WTC11 (cell line): Measurements from ENCODE around the gene SAMMSON. TPM values are rescaled to one million over a fixed set of nuclear protein-coding genes. Genes with fewer than 3 reads are reported as not detected.

Experiments used
- ATAC-seq: fragments of 200-7000 bp; cut with Tn5 transposase; 2 replicates; pipeline ENCODE4 v1.10.0; 2021; ENCODE audit warnings: mild to moderate bottlenecking, moderate library complexity
- CTCF ChIA-PET: fragments of 300-600 bp; sonication (Branson Sonifier 250); formaldehyde crosslinking; loops from one replicate; lab custom pipeline; 2021; ENCODE audit warnings: antibody characterized with exemption; lab: Charles Lee
- POLR2A ChIA-PET: fragments of 350-600 bp; sonication (Branson Sonifier 250); formaldehyde crosslinking; loops from one replicate; lab custom pipeline; 2021; ENCODE audit warnings: antibody characterized with exemption; lab: Charles Lee
- DNase-seq: peaks from one replicate; pipeline ENCODE4 v3.0.0; 2021; ENCODE audit warnings: low spot score
- H3K27ac Mint-ChIP-seq: 2 replicates; pipeline ENCODE4 v1.8.0; 2021; ENCODE audit warnings: mixed read lengths
- H3K27me3 Mint-ChIP-seq: 2 replicates; pipeline ENCODE4 v1.8.0; 2021; ENCODE audit warnings: low read depth, mild to moderate bottlenecking, moderate library complexity, mixed read lengths
- H3K36me3 Mint-ChIP-seq: 2 replicates; pipeline ENCODE4 v1.8.0; 2021; ENCODE audit warnings: mixed read lengths
- H3K4me1 Mint-ChIP-seq: 2 replicates; pipeline ENCODE4 v1.8.0; 2022; ENCODE audit warnings: mixed read lengths
- H3K4me3 Mint-ChIP-seq: 2 replicates; pipeline ENCODE4 v1.8.0; 2021; ENCODE audit warnings: mild to moderate bottlenecking, moderate library complexity, mixed read lengths
- H3K9me3 Mint-ChIP-seq: 2 replicates; pipeline ENCODE4 v1.8.0; 2021; ENCODE audit warnings: mixed read lengths
- AFF4 ChIP-seq: sonication (generic); formaldehyde crosslinking; IDR thresholded peaks from 2 replicates; pipeline ENCODE4 v1.8.1; 2023; ENCODE audit warnings: mild to moderate bottlenecking, missing genetic modification reagents, borderline replicate concordance
- AR ChIP-seq: fragments of 250-450 bp; sonication (Bioruptor Pico); IDR thresholded peaks from 2 replicates; pipeline ENCODE4 v1.9.0; 2021; ENCODE audit warnings: mild to moderate bottlenecking
- CDX4 ChIP-seq: fragments of 250-450 bp; sonication (Bioruptor Pico); IDR thresholded peaks from 2 replicates; pipeline ENCODE4 v1.9.0; 2021; ENCODE audit warnings: moderate library complexity, mild to moderate bottlenecking, inconsistent platforms, borderline replicate concordance
- ETV6 ChIP-seq: sonication (generic); formaldehyde crosslinking; IDR thresholded peaks from 2 replicates; pipeline ENCODE4 v1.8.1; 2022; ENCODE audit warnings: mild to moderate bottlenecking, missing genetic modification reagents
- GRHL2 ChIP-seq: fragments of 250-450 bp; sonication (Bioruptor Pico); IDR thresholded peaks from 2 replicates; pipeline ENCODE4 v1.8.0; 2022; ENCODE audit warnings: mild to moderate bottlenecking, moderate library complexity; ENCODE audit not compliant: insufficient replicate concordance, severe bottlenecking
- GTF2I ChIP-seq: fragments of 250-450 bp; sonication (Bioruptor Pico); conservative IDR thresholded peaks from 2 replicates; pipeline ENCODE4 v1.4.0; 2021; ENCODE audit warnings: mild to moderate bottlenecking
- IRF1 ChIP-seq: sonication (generic); formaldehyde crosslinking; IDR thresholded peaks from 2 replicates; pipeline ENCODE4 v1.8.0; 2023; ENCODE audit warnings: missing genetic modification reagents
- NR3C1 ChIP-seq: sonication (generic); formaldehyde crosslinking; conservative IDR thresholded peaks from 2 replicates; pipeline ENCODE4 v1.8.1; 2023; ENCODE audit warnings: low read depth, mild to moderate bottlenecking, missing genetic modification reagents
- TP53 ChIP-seq: sonication (generic); formaldehyde crosslinking; IDR thresholded peaks from 2 replicates; pipeline ENCODE4 v1.8.1; 2023; ENCODE audit warnings: mild to moderate bottlenecking, missing genetic modification reagents
- ZNF219 ChIP-seq: sonication (generic); formaldehyde crosslinking; IDR thresholded peaks from 2 replicates; pipeline ENCODE4 v1.8.0; 2023; ENCODE audit warnings: missing genetic modification reagents, mild to moderate bottlenecking, borderline replicate concordance
- ZNF232 ChIP-seq: sonication (generic); formaldehyde crosslinking; IDR thresholded peaks from 2 replicates; pipeline ENCODE4 v1.8.0; 2022; ENCODE audit warnings: mild to moderate bottlenecking, missing genetic modification reagents
- ZNF263 ChIP-seq: sonication (generic); formaldehyde crosslinking; IDR thresholded peaks from 2 replicates; pipeline ENCODE4 v1.8.1; 2022; ENCODE audit warnings: low read depth, mild to moderate bottlenecking, moderate library complexity, missing genetic modification reagents
- total RNA-seq: library from RNA; stranded (reverse); gene quantifications from 3 replicates; pipeline ENCODE4 v1.2.3, GENCODE V29; 2021
- TF ChIP-seq, protein P1 (sequence below): sonication (generic); formaldehyde crosslinking; IDR thresholded peaks from 2 replicates; pipeline ENCODE4 v1.8.1; 2023; ENCODE audit warnings: mild to moderate bottlenecking, missing genetic modification reagents
- TF ChIP-seq, protein P2 (sequence below): sonication (generic); formaldehyde crosslinking; IDR thresholded peaks from 2 replicates; pipeline ENCODE4 v1.8.1; 2023; ENCODE audit warnings: mild to moderate bottlenecking, missing genetic modification reagents, moderate library complexity
- TF ChIP-seq, protein P3 (sequence below): sonication (generic); formaldehyde crosslinking; IDR thresholded peaks from 2 replicates; pipeline ENCODE4 v1.8.0; 2023; ENCODE audit warnings: missing genetic modification reagents, mild to moderate bottlenecking, borderline replicate concordance

Gene SAMMSON
- total RNA-seq, 1 experiment from 2014 or later, result 0.13 TPM

DNA sequence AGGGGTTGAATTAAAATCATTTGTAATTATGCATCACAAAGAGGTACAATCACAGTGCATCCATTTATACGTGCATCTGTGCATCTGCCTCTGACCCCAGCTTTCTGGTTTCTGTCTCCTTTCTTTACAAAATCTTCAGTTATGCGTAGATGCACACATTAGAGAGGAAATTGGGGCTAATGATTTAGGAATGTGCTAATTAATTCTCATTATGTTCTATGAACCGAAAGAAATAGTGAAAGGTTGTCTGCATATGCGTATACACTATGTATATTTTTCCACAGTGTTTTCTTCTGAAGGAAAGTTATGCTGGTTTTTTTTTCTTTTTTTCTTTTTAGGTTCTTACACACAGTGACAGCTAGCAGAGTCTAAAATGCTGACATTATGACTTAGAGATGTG is 71.6 kb downstream of the SAMMSON start:
- peak overlapping the region; percentile 93 for H3K27ac Mint-ChIP-seq
- ATAC-seq, result no peak; the same call in 1 of the 2 replicates
- TF ChIP-seq GTF2I (no peak), ZNF219 (CRISPR knock-in tag) (no peak), AR (CRISPR knock-in tag) (no peak), ETV6 (CRISPR knock-in tag) (no peak), ZNF232 (CRISPR knock-in tag) (no peak), IRF1 (CRISPR knock-in tag) (no peak), CDX4 (no peak), AFF4 (CRISPR knock-in tag) (no peak), NR3C1 (CRISPR knock-in tag) (no peak), TP53 (CRISPR knock-in tag) (no peak), ZNF263 (no peak), GRHL2 (CRISPR knock-in tag) (no peak)
- TF ChIP-seq, protein P1, sequence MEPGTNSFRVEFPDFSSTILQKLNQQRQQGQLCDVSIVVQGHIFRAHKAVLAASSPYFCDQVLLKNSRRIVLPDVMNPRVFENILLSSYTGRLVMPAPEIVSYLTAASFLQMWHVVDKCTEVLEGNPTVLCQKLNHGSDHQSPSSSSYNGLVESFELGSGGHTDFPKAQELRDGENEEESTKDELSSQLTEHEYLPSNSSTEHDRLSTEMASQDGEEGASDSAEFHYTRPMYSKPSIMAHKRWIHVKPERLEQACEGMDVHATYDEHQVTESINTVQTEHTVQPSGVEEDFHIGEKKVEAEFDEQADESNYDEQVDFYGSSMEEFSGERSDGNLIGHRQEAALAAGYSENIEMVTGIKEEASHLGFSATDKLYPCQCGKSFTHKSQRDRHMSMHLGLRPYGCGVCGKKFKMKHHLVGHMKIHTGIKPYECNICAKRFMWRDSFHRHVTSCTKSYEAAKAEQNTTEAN, result no peak
- TF ChIP-seq, protein P2, sequence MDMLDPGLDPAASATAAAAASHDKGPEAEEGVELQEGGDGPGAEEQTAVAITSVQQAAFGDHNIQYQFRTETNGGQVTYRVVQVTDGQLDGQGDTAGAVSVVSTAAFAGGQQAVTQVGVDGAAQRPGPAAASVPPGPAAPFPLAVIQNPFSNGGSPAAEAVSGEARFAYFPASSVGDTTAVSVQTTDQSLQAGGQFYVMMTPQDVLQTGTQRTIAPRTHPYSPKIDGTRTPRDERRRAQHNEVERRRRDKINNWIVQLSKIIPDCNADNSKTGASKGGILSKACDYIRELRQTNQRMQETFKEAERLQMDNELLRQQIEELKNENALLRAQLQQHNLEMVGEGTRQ, result no peak
- TF ChIP-seq, protein P3, sequence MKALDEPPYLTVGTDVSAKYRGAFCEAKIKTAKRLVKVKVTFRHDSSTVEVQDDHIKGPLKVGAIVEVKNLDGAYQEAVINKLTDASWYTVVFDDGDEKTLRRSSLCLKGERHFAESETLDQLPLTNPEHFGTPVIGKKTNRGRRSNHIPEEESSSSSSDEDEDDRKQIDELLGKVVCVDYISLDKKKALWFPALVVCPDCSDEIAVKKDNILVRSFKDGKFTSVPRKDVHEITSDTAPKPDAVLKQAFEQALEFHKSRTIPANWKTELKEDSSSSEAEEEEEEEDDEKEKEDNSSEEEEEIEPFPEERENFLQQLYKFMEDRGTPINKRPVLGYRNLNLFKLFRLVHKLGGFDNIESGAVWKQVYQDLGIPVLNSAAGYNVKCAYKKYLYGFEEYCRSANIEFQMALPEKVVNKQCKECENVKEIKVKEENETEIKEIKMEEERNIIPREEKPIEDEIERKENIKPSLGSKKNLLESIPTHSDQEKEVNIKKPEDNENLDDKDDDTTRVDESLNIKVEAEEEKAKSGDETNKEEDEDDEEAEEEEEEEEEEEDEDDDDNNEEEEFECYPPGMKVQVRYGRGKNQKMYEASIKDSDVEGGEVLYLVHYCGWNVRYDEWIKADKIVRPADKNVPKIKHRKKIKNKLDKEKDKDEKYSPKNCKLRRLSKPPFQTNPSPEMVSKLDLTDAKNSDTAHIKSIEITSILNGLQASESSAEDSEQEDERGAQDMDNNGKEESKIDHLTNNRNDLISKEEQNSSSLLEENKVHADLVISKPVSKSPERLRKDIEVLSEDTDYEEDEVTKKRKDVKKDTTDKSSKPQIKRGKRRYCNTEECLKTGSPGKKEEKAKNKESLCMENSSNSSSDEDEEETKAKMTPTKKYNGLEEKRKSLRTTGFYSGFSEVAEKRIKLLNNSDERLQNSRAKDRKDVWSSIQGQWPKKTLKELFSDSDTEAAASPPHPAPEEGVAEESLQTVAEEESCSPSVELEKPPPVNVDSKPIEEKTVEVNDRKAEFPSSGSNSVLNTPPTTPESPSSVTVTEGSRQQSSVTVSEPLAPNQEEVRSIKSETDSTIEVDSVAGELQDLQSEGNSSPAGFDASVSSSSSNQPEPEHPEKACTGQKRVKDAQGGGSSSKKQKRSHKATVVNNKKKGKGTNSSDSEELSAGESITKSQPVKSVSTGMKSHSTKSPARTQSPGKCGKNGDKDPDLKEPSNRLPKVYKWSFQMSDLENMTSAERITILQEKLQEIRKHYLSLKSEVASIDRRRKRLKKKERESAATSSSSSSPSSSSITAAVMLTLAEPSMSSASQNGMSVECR (CRISPR knock-in tag), result no peak
- TF ChIP-seq, all 79 proteins: peak for 0
- H3K4me1 Mint-ChIP-seq, result peaks cover 67% of the 10 kb centered on the region
- H3K4me3 Mint-ChIP-seq, result peak overlapping the region; percentile 64
- peaks cover 9% of the 10 kb centered on the region; the same call in 1 of the 2 replicates for H3K9me3 Mint-ChIP-seq
- CTCF ChIA-PET, result interaction anchor here (1.2 to 1.3 kb wide), 2 partner anchors 49 to 315 kb away, joined by 4 to 6 read pairs; no protein-coding TSS in a partner anchor
- POLR2A ChIA-PET, result no interaction called here
- no peaks in the 10 kb centered on the region for H3K27me3 Mint-ChIP-seq
- 0 out of 2 replicates have a peak, but pooled peaks cover 3% of the 10 kb centered on the region for H3K36me3 Mint-ChIP-seq
- DNase-seq, result no peak
